Panc1 (cell line): ENCODE results near the gene LRRC3C. TPM values are rescaled to one million over a fixed set of nuclear protein-coding genes. Genes with fewer than 3 reads are reported as not detected.
A peak's percentile ranks its signal among the peaks of the same experiment; 100 is the strongest.

Experiments
- ATAC-seq: fragments of 200-7000 bp; cut with Tn5 transposase; 2 replicates; pipeline ENCODE4 v1.9.1; 2020; ENCODE audit warnings: mild to moderate bottlenecking, moderate library complexity
- BruUV-seq: library from RNA; stranded (reverse); fragments of 400-500 nt; replicated peaks from 2 replicates; lab custom pipeline; 2021; lab: Mats Ljungman, UMichigan
- CTCF ChIA-PET: fragments of 300-600 bp; sonication (Branson Sonifier 250); formaldehyde crosslinking; loops from one replicate; lab custom pipeline; 2022; ENCODE audit warnings: antibody characterized with exemption; lab: Charles Lee
- POLR2A ChIA-PET: fragments of 300-600 bp; sonication (Branson Sonifier 250); formaldehyde crosslinking; loops from one replicate; lab custom pipeline; 2022; ENCODE audit warnings: antibody characterized with exemption; lab: Charles Lee
- DNase-seq: peaks from one replicate; pipeline ENCODE4 v3.0.0-alpha.2; 2010; ENCODE audit warnings: low read depth, low spot score
- H3K27ac ChIP-seq: 2 replicates; pipeline ENCODE4 v1.5.1; 2011; ENCODE audit warnings: mild to moderate bottlenecking, low read length, inconsistent platforms
- H3K27me3 ChIP-seq: fragments of 200-500 bp; sonication (Bioruptor generic); 2 replicates; pipeline ENCODE4 v1.6.0; 2014; ENCODE audit warnings: low read length, inconsistent platforms; ENCODE audit not compliant: control insufficient read depth, insufficient read depth
- H3K36me3 ChIP-seq: fragments of 200-500 bp; sonication (Bioruptor generic); 2 replicates; pipeline ENCODE4 v1.5.1; 2014; ENCODE audit warnings: inconsistent platforms, mild to moderate bottlenecking, low read length, moderate library complexity; ENCODE audit not compliant: control insufficient read depth, insufficient read depth
- H3K4me1 ChIP-seq: 2 replicates; pipeline ENCODE4 v1.5.1; 2011; ENCODE audit warnings: inconsistent platforms, mild to moderate bottlenecking, low read length, moderate library complexity; ENCODE audit not compliant: control insufficient read depth, insufficient read depth
- H3K4me3 ChIP-seq, 2 experiments: 2 replicates each; pipeline ENCODE4 v1.5.1; 2011 to 2012; ENCODE audit warnings: low read depth in 2 of 2, low read length in 2 of 2, mild to moderate bottlenecking in 2 of 2, inconsistent platforms in 1 of 2, moderate library complexity in 1 of 2
- H3K9me3 ChIP-seq: fragments of 200-500 bp; sonication (Bioruptor generic); 2 replicates; pipeline ENCODE4 v1.5.1; 2014; ENCODE audit warnings: low read depth, mild to moderate bottlenecking, inconsistent platforms, low read length, moderate library complexity; ENCODE audit not compliant: control insufficient read depth, insufficient read depth
- CTCF ChIP-seq: fragments of 450-650 bp; IDR thresholded peaks from 2 replicates; pipeline ENCODE4 v1.5.1; 2017; ENCODE audit warnings: mild to moderate bottlenecking
- POLR2AphosphoS5 ChIP-seq: IDR thresholded peaks from 2 replicates; pipeline ENCODE4 v1.6.1; 2012; ENCODE audit warnings: mild to moderate bottlenecking, low read depth, low read length, moderate library complexity
- SIN3A ChIP-seq: IDR thresholded peaks from 2 replicates; pipeline ENCODE4 v1.6.1; 2012; ENCODE audit warnings: low read depth, mild to moderate bottlenecking, low read length, moderate library complexity, borderline replicate concordance; ENCODE audit not compliant: insufficient read depth
- TCF7L2 ChIP-seq: IDR thresholded peaks from 2 replicates; pipeline ENCODE4 v1.6.1; 2011; ENCODE audit warnings: mild to moderate bottlenecking, low read depth, low read length, inconsistent platforms
- in situ Hi-C: cut with HindIII; loops from 2 replicates; pipeline ENCODE4 v1.10.0; 2016; ENCODE audit warnings: low sequenced_read_pairs, low pct_unique_long_range_greater_than_20kb
- intact Hi-C: fragments of 100-400 bp; cut with micrococcal nuclease; formaldehyde crosslinking; loops from one replicate; pipeline ENCODE4 v1.10.0; 2022; ENCODE audit not compliant: unreplicated experiment
- total RNA-seq: library from RNA; stranded (reverse); gene quantifications from one replicate; pipeline ENCODE4 v1.2.1, GENCODE V29; 2021; ENCODE audit not compliant: unreplicated experiment
- TF ChIP-seq, protein P1 (sequence below), 2 experiments: IDR thresholded peaks; 2 replicates each; pipeline ENCODE4 v1.6.1; 2011 to 2012; ENCODE audit warnings: low read depth in 2 of 2, control low read depth in 1 of 2, low read length in 1 of 2, mild to moderate bottlenecking in 1 of 2, moderate library complexity in 1 of 2; ENCODE audit not compliant: insufficient read depth in 1 of 2

LRRC3C gene
- total RNA-seq, 1 experiment from 2014 or later: not detected

DNA sequence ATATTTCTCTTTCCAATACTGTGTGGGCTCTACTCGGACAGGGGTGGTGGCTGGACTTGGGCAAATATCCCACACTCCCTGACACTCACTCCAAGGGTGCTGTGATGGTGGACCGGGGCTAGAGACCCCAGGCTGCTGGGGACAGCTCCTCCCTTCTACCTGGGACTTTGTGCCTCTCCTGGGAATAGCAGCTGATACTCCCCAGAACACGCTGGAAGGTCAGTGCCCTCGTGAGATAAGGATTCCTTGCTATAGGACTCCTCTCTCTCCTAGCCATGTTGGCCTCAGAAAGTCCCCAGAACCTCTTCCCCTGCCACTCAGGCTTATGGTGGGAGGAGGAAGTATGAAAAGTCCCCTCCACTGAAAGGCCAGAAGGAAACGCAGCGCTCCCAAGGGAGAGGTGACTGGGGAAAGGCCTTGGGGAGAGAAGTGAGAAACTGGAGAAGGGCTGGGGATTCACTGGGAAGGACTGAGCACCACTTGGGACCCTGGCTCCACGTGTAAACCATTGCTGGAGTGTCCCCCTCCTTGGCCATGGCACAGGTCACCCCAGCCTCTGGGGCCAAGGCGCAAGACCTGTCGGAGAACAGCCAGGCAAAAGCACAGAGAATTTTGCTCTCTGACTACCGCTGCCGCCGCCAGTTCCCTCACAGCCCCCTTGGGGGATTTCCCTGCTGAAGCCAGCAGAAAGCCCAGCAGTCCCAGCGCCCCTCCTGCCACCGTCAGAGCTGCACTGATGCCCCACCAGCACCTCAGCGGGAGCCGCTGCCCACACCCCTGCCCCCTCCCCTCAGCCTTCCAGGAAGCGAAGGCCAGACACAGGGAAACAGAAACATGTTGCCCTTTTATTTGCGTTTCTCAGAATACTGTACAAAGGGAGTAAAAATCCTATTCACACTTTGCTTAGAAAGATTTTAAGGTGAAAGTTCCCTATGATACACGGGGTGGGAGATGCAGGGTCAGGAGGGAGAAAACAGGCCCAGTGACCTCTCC, 7.0 kb upstream of the LRRC3C start:
- no peaks in the 10 kb centered on the region for H3K9me3 ChIP-seq
- H3K27ac ChIP-seq: no peak overlapping the region
- ChIA-PET CTCF (no interaction called here), POLR2A (interaction anchor here (0.6 kb wide), 1 partner anchor 10 kb away, joined by 9 read pairs; no protein-coding TSS in a partner anchor)
- H3K27me3 ChIP-seq: no peaks in the 10 kb centered on the region
- in situ Hi-C loops (no loop called here), intact Hi-C loops (no loop called here)
- H3K4me1 ChIP-seq: peaks cover 7% of the 10 kb centered on the region
- no TSS peak for BruUV-seq
- TF ChIP-seq POLR2AphosphoS5: no peak
- no peak for TF ChIP-seq TCF7L2
- TF ChIP-seq CTCF: no peak
- TF ChIP-seq, protein P1, sequence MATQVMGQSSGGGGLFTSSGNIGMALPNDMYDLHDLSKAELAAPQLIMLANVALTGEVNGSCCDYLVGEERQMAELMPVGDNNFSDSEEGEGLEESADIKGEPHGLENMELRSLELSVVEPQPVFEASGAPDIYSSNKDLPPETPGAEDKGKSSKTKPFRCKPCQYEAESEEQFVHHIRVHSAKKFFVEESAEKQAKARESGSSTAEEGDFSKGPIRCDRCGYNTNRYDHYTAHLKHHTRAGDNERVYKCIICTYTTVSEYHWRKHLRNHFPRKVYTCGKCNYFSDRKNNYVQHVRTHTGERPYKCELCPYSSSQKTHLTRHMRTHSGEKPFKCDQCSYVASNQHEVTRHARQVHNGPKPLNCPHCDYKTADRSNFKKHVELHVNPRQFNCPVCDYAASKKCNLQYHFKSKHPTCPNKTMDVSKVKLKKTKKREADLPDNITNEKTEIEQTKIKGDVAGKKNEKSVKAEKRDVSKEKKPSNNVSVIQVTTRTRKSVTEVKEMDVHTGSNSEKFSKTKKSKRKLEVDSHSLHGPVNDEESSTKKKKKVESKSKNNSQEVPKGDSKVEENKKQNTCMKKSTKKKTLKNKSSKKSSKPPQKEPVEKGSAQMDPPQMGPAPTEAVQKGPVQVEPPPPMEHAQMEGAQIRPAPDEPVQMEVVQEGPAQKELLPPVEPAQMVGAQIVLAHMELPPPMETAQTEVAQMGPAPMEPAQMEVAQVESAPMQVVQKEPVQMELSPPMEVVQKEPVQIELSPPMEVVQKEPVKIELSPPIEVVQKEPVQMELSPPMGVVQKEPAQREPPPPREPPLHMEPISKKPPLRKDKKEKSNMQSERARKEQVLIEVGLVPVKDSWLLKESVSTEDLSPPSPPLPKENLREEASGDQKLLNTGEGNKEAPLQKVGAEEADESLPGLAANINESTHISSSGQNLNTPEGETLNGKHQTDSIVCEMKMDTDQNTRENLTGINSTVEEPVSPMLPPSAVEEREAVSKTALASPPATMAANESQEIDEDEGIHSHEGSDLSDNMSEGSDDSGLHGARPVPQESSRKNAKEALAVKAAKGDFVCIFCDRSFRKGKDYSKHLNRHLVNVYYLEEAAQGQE (IDR thresholded peaks at IDR 0.05; ENCODE audit: insufficient read depth in 1 of 2, low read depth in 2 of 2, low read length in 1 of 2): no peak
- TF ChIP-seq SIN3A: no peak
- DNase-seq (no peak), ATAC-seq (no peak)
- H3K36me3 ChIP-seq: no peaks in the 10 kb centered on the region
- no peak overlapping the region for H3K4me3 ChIP-seq

GRCh38 chr17:39921323-39921722, 6.2 kb upstream of the LRRC3C start:
- TSS peak; percentile 98 for BruUV-seq
- ChIA-PET POLR2A (no interaction called here), CTCF (no interaction called here)
- Histone ChIP-seq H3K27me3 (no peaks in the 10 kb centered on the region), H3K36me3 (no peaks in the 10 kb centered on the region), H3K27ac (no peak overlapping the region), H3K4me1 (peaks cover 10% of the 10 kb centered on the region), H3K9me3 (no peaks in the 10 kb centered on the region), H3K4me3 (no peak overlapping the region)
- ATAC-seq: no peak
- TF ChIP-seq SIN3A: no peak
- TF ChIP-seq POLR2AphosphoS5: no peak
- TF ChIP-seq, protein P1 (IDR thresholded peaks at IDR 0.05; ENCODE audit: insufficient read depth in 1 of 2, low read depth in 2 of 2, low read length in 1 of 2): no peak
- DNase-seq: no peak
- intact Hi-C loops: no loop called here
- in situ Hi-C loops: no loop called here
